Measurements from ENCODE around the gene LYVE1.

LYVE1 gene

DNA sequence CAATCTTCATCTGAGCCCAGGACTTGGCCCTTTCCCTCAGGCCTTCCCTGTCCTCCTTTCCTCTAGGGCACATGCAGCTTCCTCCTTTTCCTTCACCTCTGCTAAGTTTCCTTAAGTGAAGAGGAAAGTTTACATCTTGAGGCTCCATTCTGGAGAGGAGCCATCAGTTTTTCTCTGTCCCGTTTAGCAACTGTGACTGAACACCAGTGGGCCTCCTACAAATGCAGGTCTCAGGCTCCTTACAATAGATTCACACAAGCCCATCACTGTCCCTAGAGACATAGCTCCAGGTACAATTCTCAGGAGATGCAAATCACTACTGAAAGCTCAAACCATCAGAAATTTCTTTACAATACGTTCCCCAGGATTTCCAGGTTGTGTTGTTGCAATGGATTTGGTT, 23.3 kb upstream of the LYVE1 start:
- no peak for DNase-seq

- DNase-seq, result no peak
These were observed 21.9 kb upstream of the LYVE1 start for GRCh38 chr11:10590218-10590915.

GRCh38 chr11:10588904-10589303, 20.4 kb upstream of the LYVE1 start:
- DNase-seq, result no peak

- no peak for DNase-seq
These were observed 19.5 kb upstream of the LYVE1 start for GRCh38 chr11:10587995-10588394.

- no peak for DNase-seq
These were observed 18.9 kb upstream of the LYVE1 start for GRCh38 chr11:10587388-10587787.

- DNase-seq, result no peak
These were observed 15.6 kb upstream of the LYVE1 start for GRCh38 chr11:10584071-10584501.

DNA sequence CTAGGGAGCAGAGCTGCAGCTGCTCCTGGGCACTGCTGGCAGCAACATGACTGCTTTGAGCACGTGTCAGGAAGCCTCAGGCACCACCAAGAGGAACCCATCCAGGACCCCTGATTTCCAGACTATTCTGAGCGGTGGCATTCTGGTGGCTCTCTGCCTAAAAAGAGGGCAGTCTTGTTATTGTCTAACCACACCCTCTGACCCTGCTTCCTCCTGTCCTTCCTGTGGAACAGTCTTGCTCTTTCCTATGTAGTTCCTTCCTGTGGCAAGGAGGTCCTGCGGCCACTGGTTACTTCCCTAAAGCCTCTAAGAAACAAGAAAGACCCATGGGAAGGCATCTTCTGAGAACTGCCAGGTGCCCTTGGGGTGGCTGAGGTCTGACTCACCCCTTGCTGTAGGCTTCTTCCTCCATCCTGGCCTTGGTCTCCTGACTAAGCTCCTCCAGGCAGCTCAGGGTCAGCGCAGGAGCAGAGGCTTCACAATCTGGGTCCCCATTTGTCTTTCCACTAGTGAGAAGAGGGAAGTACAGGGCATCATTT, 13.1 kb upstream of the LYVE1 start:
- no peak for DNase-seq

DNA sequence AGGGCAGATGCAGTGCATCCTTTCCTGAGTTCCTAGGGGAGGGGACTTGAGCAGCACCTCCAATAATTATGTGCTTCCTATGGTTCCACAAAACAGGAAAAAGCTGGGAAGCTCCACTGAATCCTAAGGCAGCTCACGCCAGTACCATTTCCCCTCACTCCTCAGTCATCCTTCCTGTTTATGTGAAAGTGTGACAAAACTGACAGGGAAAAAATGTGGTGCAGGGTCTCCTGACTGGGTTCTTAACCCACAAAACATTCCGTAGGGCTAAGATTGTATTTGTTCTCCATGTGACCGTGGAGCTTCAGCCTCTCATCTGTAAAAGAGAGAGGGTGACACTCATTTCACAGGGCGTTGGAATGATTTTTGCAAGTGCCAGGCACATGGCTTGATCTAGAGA, 12.2 kb upstream of the LYVE1 start:
- no peak for DNase-seq

DNA sequence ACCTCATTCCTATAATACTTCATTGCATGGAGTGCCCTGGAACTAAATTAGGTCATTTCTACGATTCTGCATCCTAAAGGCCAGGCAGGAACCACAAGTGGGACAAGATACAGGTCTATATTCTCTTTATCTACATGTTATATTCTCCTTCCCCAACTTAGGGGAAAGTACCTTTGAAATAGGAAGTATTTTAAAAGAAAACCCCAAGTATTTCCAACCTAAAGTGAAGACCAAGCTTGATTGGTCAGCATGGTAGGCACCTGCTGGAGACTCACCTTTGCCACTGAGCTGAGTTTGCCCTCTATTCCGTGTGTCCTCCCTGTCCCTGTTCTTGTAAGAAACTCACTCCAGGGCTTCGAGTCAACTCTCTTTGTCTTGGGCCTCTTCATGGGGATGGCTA, 11.2 kb upstream of the LYVE1 start:
- no peak for DNase-seq

- DNase-seq, result no peak
These were observed 7.6 kb upstream of the LYVE1 start for GRCh38 chr11:10576035-10576398.

- DNase-seq, result no peak
These were observed 7.0 kb upstream of the LYVE1 start for GRCh38 chr11:10575346-10576034.

DNA sequence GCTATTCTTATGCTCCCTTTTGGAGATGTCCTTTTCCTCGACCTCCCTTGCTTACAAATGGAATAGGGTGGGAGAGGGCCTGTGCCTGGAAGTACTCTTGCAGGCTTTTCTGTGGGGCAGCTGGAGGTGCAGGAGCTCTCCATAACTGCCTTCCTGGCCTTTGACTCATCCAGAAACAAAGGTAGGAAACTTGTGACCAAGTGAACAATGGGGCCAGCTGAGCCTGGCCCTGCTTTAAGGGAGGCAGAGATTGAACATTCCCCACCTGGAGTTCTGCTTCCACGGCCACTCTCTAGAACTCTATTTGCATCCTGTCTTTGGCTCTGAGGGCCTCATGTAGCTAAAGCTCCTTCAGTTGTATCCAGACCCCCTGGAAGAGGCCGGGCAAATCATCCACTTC, 5.1 kb upstream of the LYVE1 start:
- no peak for DNase-seq

DNA sequence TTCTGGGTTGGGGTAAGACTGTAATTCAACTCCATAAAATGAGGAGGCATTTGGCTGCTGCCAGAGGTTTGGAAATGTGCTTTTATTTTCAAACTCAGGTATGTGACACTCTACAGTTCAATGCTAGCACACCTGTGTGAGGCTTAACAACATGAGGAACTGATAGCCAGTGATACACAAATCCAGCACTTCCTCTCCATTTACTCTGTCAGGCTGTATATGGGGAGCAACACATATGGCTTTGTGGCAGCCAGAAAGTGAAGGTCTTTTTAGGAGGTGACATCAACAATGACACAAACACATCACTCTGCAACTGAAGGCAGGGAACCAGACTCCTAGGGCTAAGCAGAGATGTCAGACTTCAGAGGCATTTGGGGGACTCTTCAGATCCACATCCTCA, 4.6 kb upstream of the LYVE1 start:
- DNase-seq, result no peak

- DNase-seq, result no peak
These were observed 4.1 kb upstream of the LYVE1 start for GRCh38 chr11:10572533-10572932.

- no peak for DNase-seq
These were observed 1.0 kb downstream of the LYVE1 start for GRCh38 chr11:10567446-10567845.

- no peak for DNase-seq
These were observed 2.1 kb downstream of the LYVE1 start for GRCh38 chr11:10566257-10566957.

DNA sequence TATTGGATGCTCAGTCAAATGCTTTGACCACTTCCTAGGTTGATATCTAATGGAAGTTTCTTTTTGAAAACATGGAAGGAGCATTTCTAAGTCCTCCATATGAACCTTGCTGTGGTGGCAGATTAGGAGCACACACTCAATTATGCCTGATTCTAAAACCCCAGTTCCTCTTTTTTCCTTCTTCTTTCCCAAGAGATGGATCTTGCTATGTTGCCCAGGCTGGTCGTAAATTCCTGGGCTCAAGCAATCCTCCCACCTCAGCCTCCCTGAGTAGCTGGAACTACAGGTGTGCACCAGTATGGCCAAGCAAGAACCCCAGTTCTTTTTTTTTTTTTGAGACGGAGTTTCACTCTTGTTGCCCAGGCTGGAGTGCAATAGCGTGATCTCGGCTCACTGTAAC, 3.0 kb downstream of the LYVE1 start:
- DNase-seq, result no peak

GRCh38 chr11:10564696-10565318, 3.7 kb downstream of the LYVE1 start:
- DNase-seq, result no peak

DNA sequence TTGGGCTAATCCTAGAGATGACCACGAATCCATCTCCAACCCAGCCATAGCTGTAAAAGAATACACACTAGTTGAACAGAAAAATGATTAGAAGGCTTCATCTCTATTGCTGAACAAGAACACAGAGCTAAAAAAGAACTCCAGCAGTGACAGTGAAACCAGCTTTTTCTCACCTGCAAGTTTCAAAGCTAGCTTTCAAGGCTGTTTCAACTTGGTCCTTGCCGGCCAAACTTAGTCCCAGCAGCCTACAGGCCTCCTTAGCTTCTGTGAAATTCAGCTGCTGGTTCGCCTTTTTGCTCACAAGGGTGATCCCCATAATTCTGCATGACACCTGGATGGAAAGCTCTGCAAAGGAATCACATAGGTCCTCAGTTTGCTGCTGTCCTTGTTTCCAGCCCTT, 4.4 kb downstream of the LYVE1 start:
- no peak for DNase-seq

- DNase-seq, result no peak
These were observed 6.5 kb downstream of the LYVE1 start for GRCh38 chr11:10561947-10562346.

DNA sequence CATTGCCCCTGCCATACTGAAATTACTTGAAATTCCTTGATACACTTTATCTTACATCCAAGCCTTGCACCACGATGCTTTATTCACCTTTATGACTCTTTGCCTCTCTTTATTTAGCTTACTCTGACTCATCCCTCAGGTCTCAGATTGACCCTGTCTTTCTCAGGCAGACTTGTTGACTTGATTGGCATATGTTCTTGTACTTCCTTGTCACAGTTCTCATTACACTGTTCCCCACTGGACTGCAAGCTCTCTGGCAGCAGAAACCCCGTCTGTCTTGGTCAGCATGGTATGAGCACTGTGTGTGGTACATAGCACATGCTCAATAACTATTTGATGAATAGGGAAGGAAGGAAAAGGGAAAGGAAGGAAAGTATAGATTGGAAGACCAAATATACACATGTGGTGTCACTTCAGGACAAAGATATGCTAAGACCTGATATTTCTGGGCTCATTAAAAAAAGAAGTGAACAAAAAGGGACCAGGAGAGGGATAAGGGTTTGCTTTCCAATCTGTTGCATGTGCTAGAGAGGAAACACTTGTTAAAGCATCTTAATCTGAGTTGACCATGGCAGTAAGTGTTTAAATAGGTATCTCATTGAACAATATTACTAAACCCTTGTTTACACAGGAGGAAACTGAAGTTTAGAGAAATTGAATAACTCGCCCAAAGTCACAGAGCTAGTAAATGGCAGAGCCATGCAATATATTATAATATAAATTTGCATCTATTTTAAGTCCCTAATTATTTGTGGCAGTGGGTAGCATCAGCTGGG, 7.2 kb downstream of the LYVE1 start:
- DNase-seq, result no peak

- DNase-seq, result no peak
These were observed 10.2 kb downstream of the LYVE1 start for GRCh38 chr11:10558288-10558687.

DNA sequence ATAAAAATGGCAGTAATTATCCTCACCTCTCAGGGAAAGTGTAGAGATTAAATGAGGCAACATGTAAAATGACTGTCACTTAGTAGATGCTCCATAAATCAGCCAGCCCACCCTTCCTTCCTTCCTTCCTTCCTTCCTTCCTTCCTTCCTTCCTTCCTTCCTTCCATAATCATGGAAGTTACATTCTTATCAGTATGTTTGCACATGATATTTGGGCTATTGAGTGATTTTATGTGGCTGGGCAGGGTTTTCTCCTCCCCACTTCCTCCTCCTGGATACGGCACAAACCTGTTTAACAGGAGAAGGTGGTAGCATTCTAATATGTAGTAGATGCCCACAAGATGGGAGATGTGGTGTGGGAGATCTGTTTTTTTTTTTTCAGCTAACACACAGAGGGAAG, 11.9 kb downstream of the LYVE1 start:
- DNase-seq, result no peak

Measured in NCI-H82 (cell line).